Panc1 (cell line): ENCODE measurements around the gene E2F6. TPM values are rescaled to one million over a fixed set of nuclear protein-coding genes. Genes with fewer than 3 reads are reported as not detected.

Experiments
- ATAC-seq: fragments of 200-7000 bp; cut with Tn5 transposase; 2 replicates; pipeline ENCODE4 v1.9.1; 2020; ENCODE audit warnings: mild to moderate bottlenecking, moderate library complexity
- BruUV-seq: library from RNA; stranded (reverse); fragments of 400-500 nt; replicated peaks from 2 replicates; lab custom pipeline; 2021; lab: Mats Ljungman, UMichigan
- CTCF ChIA-PET: fragments of 300-600 bp; sonication (Branson Sonifier 250); formaldehyde crosslinking; loops from one replicate; lab custom pipeline; 2022; ENCODE audit warnings: antibody characterized with exemption; lab: Charles Lee
- POLR2A ChIA-PET: fragments of 300-600 bp; sonication (Branson Sonifier 250); formaldehyde crosslinking; loops from one replicate; lab custom pipeline; 2022; ENCODE audit warnings: antibody characterized with exemption; lab: Charles Lee
- DNase-seq: peaks from one replicate; pipeline ENCODE4 v3.0.0-alpha.2; 2010; ENCODE audit warnings: low read depth, low spot score
- H3K27ac ChIP-seq: 2 replicates; pipeline ENCODE4 v1.5.1; 2011; ENCODE audit warnings: mild to moderate bottlenecking, low read length, inconsistent platforms
- H3K27me3 ChIP-seq: fragments of 200-500 bp; sonication (Bioruptor generic); 2 replicates; pipeline ENCODE4 v1.6.0; 2014; ENCODE audit warnings: low read length, inconsistent platforms; ENCODE audit not compliant: control insufficient read depth, insufficient read depth
- H3K36me3 ChIP-seq: fragments of 200-500 bp; sonication (Bioruptor generic); 2 replicates; pipeline ENCODE4 v1.5.1; 2014; ENCODE audit warnings: inconsistent platforms, mild to moderate bottlenecking, low read length, moderate library complexity; ENCODE audit not compliant: control insufficient read depth, insufficient read depth
- H3K4me1 ChIP-seq: 2 replicates; pipeline ENCODE4 v1.5.1; 2011; ENCODE audit warnings: inconsistent platforms, mild to moderate bottlenecking, low read length, moderate library complexity; ENCODE audit not compliant: control insufficient read depth, insufficient read depth
- H3K4me3 ChIP-seq, 2 experiments: 2 replicates each; pipeline ENCODE4 v1.5.1; 2011 to 2012; ENCODE audit warnings: low read depth in 2 of 2, low read length in 2 of 2, mild to moderate bottlenecking in 2 of 2, inconsistent platforms in 1 of 2, moderate library complexity in 1 of 2
- H3K9me3 ChIP-seq: fragments of 200-500 bp; sonication (Bioruptor generic); 2 replicates; pipeline ENCODE4 v1.5.1; 2014; ENCODE audit warnings: low read depth, mild to moderate bottlenecking, inconsistent platforms, low read length, moderate library complexity; ENCODE audit not compliant: control insufficient read depth, insufficient read depth
- POLR2AphosphoS5 ChIP-seq: IDR thresholded peaks from 2 replicates; pipeline ENCODE4 v1.6.1; 2012; ENCODE audit warnings: mild to moderate bottlenecking, low read depth, low read length, moderate library complexity
- REST ChIP-seq, 2 experiments: IDR thresholded peaks; 2 replicates each; pipeline ENCODE4 v1.6.1; 2011 to 2012; ENCODE audit warnings: low read depth in 2 of 2, control low read depth in 1 of 2, low read length in 1 of 2, mild to moderate bottlenecking in 1 of 2, moderate library complexity in 1 of 2; ENCODE audit not compliant: insufficient read depth in 1 of 2
- SIN3A ChIP-seq: IDR thresholded peaks from 2 replicates; pipeline ENCODE4 v1.6.1; 2012; ENCODE audit warnings: low read depth, mild to moderate bottlenecking, low read length, moderate library complexity, borderline replicate concordance; ENCODE audit not compliant: insufficient read depth
- TCF7L2 ChIP-seq: IDR thresholded peaks from 2 replicates; pipeline ENCODE4 v1.6.1; 2011; ENCODE audit warnings: mild to moderate bottlenecking, low read depth, low read length, inconsistent platforms
- in situ Hi-C: cut with HindIII; loops from 2 replicates; pipeline ENCODE4 v1.10.0; 2016; ENCODE audit warnings: low sequenced_read_pairs, low pct_unique_long_range_greater_than_20kb
- intact Hi-C: fragments of 100-400 bp; cut with micrococcal nuclease; formaldehyde crosslinking; loops from one replicate; pipeline ENCODE4 v1.10.0; 2022; ENCODE audit not compliant: unreplicated experiment
- total RNA-seq: library from RNA; stranded (reverse); gene quantifications from one replicate; pipeline ENCODE4 v1.2.1, GENCODE V29; 2021; ENCODE audit not compliant: unreplicated experiment
- TF ChIP-seq, protein P1 (sequence below): fragments of 450-650 bp; IDR thresholded peaks from 2 replicates; pipeline ENCODE4 v1.5.1; 2017; ENCODE audit warnings: mild to moderate bottlenecking

Gene E2F6
- total RNA-seq, 1 experiment from 2014 or later, result 23.9 TPM

DNA sequence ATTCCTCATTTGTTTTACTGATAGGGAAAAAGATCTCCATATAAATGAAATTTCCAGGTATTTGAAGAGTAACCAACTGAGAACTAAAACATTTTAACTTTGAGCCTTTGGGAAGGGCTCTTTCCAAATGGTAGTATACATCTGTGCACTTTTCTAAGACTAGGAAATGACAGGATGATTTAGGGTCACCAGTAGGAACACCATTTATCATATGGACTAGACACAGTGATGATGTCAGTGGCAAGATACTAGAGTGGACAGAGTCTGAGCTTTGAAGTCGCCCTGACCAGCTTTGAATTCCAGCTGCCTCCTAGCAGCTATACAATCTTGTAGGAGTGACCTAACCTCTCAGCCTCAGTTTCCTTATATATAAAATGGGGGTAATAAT is 56.4 kb downstream of the E2F6 start:
- no peak overlapping the region for H3K27ac ChIP-seq
- ATAC-seq, result no peak
- peaks cover 9% of the 10 kb centered on the region; the same call in 1 of the 2 replicates for H3K4me1 ChIP-seq
- no peak overlapping the region for H3K4me3 ChIP-seq
- no TSS peak for BruUV-seq
- H3K27me3 ChIP-seq, result no peaks in the 10 kb centered on the region
- POLR2A ChIA-PET, result interaction anchor here (0.6 kb wide), 1 partner anchor 46 kb away, joined by 3 read pairs; no protein-coding TSS in a partner anchor
- CTCF ChIA-PET, result no interaction called here
- in situ Hi-C loops (no loop called here), intact Hi-C loops (no loop called here)
- no peak for DNase-seq
- no peaks in the 10 kb centered on the region for H3K9me3 ChIP-seq
- no peaks in the 10 kb centered on the region for H3K36me3 ChIP-seq
- TF ChIP-seq REST (IDR thresholded peaks at IDR 0.05; ENCODE audit: insufficient read depth in 1 of 2, low read depth in 2 of 2, low read length in 1 of 2) (no peak), TCF7L2 (no peak), POLR2AphosphoS5 (no peak), SIN3A (no peak)
- TF ChIP-seq, protein P1, sequence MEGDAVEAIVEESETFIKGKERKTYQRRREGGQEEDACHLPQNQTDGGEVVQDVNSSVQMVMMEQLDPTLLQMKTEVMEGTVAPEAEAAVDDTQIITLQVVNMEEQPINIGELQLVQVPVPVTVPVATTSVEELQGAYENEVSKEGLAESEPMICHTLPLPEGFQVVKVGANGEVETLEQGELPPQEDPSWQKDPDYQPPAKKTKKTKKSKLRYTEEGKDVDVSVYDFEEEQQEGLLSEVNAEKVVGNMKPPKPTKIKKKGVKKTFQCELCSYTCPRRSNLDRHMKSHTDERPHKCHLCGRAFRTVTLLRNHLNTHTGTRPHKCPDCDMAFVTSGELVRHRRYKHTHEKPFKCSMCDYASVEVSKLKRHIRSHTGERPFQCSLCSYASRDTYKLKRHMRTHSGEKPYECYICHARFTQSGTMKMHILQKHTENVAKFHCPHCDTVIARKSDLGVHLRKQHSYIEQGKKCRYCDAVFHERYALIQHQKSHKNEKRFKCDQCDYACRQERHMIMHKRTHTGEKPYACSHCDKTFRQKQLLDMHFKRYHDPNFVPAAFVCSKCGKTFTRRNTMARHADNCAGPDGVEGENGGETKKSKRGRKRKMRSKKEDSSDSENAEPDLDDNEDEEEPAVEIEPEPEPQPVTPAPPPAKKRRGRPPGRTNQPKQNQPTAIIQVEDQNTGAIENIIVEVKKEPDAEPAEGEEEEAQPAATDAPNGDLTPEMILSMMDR, result no peak

DNA sequence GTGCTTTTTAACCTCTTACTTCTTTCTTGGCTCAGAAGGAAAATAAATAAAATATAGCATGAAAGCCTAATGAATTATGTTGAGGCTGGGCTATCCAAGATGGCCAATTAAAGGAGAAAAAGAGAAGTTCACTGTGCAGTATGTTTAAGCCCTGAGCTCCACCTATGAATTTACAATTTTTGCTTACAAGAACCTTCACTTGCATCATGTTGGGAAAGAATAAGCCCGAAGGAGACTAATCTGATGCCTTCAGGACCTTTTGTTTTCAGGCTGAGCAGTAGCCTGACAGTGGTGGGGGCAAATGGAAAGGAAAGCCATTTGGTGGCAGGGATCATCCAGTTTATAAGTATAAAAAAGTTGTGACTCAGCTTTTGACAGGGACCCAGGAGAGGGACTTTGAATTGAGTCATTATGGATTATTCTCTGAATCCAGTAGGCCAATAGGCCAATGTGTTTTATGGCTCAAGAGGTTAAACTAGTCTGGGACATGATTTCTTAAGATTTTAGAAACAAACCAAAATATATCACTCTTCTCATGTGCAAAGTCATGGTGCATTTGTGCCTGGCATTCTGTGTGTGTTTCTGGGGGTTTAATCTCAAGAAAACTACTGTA is 56.9 kb downstream of the E2F6 start:
- Histone ChIP-seq H3K36me3 (no peaks in the 10 kb centered on the region), H3K27me3 (no peaks in the 10 kb centered on the region), H3K27ac (no peak overlapping the region), H3K9me3 (no peaks in the 10 kb centered on the region), H3K4me3 (no peak overlapping the region), H3K4me1 (peaks cover 9% of the 10 kb centered on the region; the same call in 1 of the 2 replicates)
- ATAC-seq (no peak), DNase-seq (no peak)
- BruUV-seq, result no TSS peak
- TF ChIP-seq POLR2AphosphoS5, result no peak
- POLR2A ChIA-PET, result no interaction called here
- in situ Hi-C loops (no loop called here), intact Hi-C loops (no loop called here)
- CTCF ChIA-PET, result interaction anchor here (0.6 kb wide), 1 partner anchor 276 kb away, joined by 7 read pairs; a partner anchor contains a TSS

DNA sequence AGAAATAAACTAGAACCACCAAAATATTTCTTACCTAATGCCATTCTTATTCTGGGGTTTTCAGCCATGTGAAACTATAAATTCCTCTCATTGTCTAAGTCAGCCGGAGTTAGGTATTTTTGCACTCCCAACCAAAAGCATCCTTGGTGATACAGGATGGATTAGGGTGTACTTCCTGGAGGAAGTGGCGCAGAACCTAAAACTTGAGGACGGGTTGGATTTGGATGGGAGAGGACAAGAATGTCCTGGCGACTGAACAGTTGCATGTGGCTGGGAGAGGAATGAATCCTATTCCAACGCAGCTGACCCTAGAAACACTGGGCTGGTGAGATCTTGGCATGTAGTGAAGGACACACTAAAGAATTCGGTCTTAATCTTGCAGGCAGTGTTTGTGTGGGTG is 58.5 kb downstream of the E2F6 start:
- Histone ChIP-seq H3K27ac (no peak overlapping the region), H3K9me3 (no peaks in the 10 kb centered on the region), H3K4me3 (no peak overlapping the region), H3K4me1 (peaks cover 9% of the 10 kb centered on the region; the same call in 1 of the 2 replicates), H3K27me3 (no peaks in the 10 kb centered on the region), H3K36me3 (no peaks in the 10 kb centered on the region)
- POLR2A ChIA-PET, result no interaction called here
- no TSS peak for BruUV-seq
- in situ Hi-C loops, result no loop called here
- DNase-seq (no peak), ATAC-seq (no peak)
- CTCF ChIA-PET, result interaction anchor here (0.6 kb wide), 1 partner anchor 573 kb away, joined by 5 read pairs; no protein-coding TSS in a partner anchor
- TF ChIP-seq TCF7L2, result no peak
- no peak for TF ChIP-seq REST (IDR thresholded peaks at IDR 0.05; ENCODE audit: insufficient read depth in 1 of 2, low read depth in 2 of 2, low read length in 1 of 2)
- TF ChIP-seq, protein P1, result no peak
- no peak for TF ChIP-seq SIN3A
- no peak for TF ChIP-seq POLR2AphosphoS5
- intact Hi-C loops, result no loop called here
